GM19455 (cell line): Measurements from ENCODE around the gene TMEM176A.

Source experiments
- ATAC-seq: cut with Tn5 transposase; IDR thresholded peaks from one replicate; pipeline ENCODE4 v1.9.1; 2021; ENCODE audit not compliant: unreplicated experiment

The TMEM176A gene

DNA sequence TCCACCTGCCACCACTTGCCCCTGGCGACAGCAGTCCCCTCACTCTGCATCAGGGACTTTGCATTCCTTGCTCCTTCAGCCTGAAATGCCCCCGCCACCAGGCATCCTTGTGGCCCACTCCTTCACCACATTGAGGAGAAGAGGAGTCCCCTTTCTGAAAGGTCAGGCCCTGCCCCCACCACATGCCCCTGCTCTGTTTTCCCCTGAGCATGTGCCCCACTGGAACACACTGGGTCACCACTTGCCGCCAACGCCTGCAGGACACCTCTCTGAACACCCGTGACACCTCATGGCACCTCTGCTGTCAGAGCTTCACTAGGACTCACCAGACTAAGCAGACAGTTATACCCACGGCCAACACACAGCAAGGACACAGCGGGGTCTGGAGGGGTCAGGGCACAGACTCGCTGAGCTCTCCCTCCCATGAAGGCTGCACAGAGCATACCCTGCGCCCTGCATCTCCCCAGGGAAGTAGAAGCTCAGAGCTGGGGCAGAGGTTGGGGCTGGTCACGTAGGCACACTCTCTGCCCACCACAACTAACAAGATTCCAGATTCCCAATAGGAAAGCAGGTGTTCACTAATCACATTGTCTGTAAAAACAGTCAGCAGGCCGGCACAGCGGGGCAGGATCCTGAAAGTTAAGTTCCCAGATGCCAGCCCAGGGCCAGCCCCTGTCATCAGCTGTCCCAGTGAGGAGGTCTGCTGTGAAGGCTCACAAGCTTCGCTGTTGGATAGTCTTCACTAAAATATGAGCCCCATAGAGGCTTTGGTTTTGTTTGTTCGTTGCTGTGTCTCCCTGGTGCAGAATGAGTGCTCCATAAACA, 45.9 kb downstream of the TMEM176A start:
- no peak for ATAC-seq

DNA sequence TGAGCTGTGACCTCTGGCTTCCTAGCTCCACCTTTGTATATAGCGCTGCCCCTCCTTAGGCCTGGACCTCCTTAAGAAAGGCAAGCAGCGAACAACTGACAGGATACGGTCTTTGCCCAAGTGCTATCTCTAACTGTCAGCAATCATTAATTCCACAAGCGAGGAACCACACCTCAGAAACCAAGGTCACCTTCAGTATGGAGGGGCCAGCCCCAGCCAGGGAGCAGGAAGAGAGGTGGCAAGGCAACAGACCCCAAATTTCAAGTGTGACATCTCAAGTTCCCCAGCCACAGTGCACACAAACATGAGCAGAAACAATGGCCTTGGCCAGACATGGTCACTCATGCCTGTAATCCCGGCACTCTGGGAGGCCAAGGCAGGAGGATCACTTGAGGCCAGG, 47.0 kb downstream of the TMEM176A start:
- no peak for ATAC-seq

DNA sequence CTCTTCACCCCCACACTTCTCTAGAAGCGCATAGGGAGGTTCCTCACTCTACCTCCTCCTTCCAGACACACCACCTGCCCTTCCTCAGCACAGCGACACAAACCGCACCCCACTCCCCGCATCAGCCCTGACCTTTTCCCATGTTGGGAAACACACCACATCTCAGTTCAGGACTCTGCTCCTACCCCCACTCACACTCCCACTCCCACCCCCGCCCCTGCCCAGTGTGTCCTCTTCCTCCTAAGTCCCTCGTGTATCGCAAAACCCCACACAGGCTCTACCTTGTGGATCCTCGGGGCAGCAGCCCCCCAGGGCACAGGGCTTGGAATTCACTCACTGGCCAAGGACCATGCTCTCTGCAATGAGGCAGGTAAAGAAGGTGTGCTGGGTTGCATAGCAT, 47.5 kb downstream of the TMEM176A start:
- no peak for ATAC-seq

DNA sequence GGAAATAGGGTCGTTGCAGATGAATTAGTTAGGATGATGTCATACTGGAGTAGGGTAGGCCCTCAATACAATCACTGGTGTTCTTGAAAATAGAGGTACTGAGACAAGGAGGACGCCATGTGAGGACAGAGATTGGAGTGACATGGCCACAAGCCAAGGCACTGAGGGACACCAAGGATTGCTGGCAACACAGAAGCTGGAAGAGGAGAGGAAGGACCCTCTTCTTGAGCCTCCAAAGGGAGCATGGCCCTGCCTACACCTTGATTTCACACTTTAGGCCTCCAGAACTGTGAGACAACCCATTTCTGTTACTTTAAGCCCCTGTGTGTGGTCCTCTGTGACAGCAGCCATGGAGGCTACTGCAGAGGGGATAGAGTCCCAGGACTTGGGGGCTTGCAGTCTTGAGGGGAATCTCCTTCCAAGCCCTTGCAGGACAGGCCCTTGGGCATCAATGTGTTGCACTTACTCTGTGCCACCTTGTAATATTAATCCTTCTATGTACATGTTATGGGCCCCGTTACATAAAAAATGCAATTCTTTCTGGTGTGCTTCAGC, 48.1 kb downstream of the TMEM176A start:
- no peak for ATAC-seq

DNA sequence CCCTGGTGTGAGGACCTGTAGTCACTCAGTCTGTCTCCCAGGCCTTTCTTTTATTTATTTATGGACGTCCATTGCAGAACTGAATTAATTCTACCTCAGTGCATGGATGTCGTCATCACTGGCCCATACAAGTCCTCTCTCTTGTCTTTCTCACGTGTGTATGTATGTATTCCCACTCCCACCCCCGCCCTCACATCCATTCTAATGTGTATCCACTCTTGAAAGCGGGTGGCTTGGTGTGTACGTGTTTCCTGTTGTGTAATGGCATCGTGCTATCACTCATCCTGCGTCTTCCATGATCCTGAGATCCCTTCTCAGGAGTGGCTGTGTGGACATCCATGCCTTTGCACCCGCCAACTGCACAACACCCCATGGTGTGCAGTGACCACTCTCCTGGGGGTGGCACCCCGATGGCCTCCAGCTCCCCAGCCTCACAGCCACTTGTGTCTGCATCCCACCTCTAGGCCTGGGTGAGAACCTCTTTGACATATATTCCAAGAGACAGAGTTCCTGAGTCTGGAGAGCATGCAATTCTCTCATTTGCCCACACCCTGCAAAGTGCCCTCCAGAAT, 48.7 kb downstream of the TMEM176A start:
- ATAC-seq: no peak

DNA sequence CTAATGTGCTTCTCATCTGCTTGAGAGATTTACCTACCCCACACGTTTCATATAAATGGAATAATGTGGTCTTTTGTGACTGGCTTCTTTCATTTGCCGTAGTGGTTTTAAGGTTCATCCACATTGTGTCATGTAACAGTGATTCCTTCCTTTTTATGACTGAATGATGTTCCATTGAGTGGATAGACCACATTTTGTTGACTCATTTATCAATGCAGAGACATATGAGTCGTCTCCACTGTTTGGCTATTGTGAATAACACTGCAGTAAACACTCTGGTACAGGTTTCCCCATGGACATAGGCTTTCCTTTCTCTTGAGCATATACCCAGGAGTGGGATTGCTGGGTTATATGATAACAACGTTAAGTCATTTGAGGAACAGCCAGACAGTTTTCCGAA, 49.7 kb downstream of the TMEM176A start:
- no peak for ATAC-seq

DNA sequence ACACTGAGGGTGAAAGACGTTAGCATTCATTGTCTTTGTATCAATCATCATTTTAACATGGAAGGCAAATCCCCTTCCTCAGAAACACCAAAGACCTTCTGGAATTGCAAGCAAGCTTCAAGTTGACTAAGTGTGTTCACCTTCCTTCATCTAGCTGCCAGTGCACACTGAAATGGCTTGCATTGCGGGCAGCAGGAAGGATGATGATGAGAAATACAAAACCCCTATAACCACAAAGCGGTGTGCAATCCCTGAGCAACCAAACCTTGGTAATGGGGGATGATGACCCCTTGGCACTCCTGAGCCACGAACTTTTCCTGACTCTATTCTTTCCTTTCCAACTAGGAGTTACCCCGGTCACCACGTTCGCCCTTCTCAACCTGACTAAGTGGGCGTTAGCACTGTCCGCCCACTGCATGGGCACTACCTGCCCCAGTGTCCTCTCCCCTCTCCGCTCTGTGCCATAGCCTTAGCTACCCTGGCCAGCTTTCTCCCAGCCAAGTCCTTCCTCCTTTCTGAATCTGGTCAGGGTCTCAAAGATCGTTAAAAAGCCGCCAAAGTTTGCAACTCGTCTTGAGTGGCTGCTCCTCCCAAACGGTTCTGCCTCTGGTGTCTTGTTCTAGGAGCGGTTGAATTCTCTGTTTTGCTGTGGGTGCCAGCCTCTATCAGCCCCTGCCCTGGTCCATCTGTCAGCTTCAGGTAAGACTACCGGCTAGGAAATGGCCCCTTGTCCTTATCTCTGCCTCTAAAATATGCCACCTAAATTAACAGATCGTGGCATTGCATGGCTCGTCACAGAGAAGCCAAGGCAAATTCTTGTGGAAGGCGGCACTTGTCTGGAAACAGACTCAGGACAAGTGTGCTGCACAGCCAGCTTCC, 51.2 kb downstream of the TMEM176A start:
- no peak for ATAC-seq

DNA sequence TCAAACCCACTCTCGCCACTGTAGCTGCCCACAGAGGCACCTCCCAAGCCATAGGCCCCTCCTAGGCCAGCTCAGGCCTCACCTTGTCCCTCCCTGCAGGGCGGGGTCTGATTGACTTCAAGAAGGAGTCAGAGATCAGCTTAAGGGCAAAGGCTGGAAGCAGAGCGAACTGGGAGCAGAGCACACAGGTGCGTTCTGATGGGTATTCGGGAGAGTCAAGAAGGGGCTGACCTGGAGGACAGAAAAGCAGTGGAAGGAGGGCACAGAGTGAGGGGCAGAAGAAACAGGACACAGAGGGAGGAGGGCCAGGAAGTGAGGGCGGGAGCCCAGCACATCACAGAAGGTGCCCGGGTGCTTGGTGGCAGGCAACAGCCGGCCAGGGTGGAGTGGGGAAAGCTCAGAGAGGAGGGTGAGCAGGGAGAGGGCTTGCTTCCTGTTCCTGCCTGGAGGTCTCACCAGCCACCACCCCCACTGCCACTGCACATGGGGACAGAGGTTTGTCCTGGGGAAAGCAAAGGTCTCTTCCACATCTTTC, 51.9 kb downstream of the TMEM176A start, which contains the start of gene AOC1:
AOC1 (plus strand) TSS at position 147 of the 535 bp plus-strand sequence. CDS start 3,954 bp downstream, outside the sequence.
- no peak for ATAC-seq

DNA sequence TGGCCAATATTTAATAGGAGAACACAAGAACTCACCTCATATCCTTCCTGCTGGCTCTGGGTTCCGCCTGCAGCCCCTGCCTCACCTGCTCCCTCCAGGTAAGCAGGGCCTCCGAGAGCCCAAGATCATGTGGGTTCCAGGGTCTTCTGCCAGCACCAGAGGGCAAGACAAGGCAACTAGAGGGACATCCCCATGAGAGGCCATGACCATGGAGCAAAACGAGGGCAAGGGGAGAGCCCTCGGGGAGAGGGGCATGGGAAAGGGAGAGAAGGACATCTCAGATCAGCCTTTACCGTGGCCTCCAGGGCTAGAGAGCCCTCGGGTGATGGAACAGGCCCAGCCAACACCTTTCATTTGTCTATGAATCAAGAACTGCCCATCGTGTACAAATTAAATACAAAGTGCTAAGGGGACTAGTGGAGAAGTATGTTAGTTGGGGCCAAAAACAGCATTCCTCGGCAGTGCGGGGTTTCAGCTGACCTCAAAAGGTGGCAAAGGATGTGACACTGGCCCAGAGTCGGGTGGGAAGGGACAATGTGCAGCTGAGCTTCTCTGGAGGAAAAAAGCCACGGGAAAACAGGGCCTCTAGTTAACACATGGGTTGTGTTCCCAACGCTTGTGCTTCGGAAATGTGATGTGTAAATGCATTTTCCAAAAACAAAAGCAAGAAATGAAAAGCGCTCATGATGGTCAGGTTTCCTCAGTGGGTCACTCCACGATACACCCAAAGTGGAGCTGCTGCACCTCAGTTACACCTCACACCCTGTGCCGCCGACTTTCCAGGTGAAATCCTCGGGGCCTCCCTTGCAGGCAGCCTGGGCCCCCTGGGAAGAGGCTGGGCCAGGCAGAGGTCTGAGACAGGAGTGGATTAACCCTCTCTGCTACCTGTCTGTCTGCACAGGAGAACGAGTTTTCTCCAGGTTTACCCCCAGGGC, 53.8 kb downstream of the TMEM176A start:
- ATAC-seq: no peak
